Measurements from ENCODE around the gene RADIL. TPM values are rescaled to one million over a fixed set of nuclear protein-coding genes. Genes with fewer than 3 reads are reported as not detected.

Gene RADIL
- total RNA-seq, 4 donors from 2014 or later: 4.4 to 11.4 (median 8.8) TPM

DNA sequence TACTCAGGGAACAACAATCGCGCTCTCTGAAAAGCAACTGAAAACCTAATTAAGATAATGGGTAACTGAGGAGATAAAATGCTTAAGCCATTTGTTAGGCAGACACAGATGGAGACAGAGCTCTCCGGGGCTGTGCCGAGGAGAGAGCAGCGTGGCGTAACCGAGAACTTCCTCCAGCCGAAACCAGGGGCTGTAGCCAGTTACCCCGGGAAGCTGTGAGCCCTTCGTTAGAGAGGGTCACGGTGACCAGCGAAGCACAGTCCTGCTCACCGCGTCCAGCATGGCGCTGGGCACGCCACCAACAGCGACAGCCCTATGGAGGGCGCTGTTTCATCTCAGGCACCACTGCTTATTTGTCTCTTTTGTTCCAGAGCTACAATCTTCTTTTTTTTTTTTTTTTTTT is 37.8 kb downstream of the RADIL start:
- no peaks in the 10 kb centered on the region for H3K27me3 ChIP-seq
- peak; percentile 35 for ATAC-seq
- TF ChIP-seq POLR2AphosphoS5 (IDR thresholded peaks at IDR 0.05) (no peak), POLR2A (IDR thresholded peaks at IDR 0.05) (no peak), EP300 (IDR thresholded peaks at IDR 0.05) (no peak)
- TF ChIP-seq, protein P1, sequence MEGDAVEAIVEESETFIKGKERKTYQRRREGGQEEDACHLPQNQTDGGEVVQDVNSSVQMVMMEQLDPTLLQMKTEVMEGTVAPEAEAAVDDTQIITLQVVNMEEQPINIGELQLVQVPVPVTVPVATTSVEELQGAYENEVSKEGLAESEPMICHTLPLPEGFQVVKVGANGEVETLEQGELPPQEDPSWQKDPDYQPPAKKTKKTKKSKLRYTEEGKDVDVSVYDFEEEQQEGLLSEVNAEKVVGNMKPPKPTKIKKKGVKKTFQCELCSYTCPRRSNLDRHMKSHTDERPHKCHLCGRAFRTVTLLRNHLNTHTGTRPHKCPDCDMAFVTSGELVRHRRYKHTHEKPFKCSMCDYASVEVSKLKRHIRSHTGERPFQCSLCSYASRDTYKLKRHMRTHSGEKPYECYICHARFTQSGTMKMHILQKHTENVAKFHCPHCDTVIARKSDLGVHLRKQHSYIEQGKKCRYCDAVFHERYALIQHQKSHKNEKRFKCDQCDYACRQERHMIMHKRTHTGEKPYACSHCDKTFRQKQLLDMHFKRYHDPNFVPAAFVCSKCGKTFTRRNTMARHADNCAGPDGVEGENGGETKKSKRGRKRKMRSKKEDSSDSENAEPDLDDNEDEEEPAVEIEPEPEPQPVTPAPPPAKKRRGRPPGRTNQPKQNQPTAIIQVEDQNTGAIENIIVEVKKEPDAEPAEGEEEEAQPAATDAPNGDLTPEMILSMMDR (IDR thresholded peaks at IDR 0.05): no peak
- peaks cover 0 to 4% (median 0%) of the 10 kb centered on the region in 3 donors for H3K9me3 ChIP-seq
- 46 to 50% methylated on average over 12 to 15 of the region's 18 CpGs for WGBS, 2 donors (ENCODE audit: low coverage in 1 of 2)
- H3K36me3 ChIP-seq: no peaks in the 10 kb centered on the region
- no peak overlapping the region for H3K4me3 ChIP-seq
- no peaks in the 10 kb centered on the region for H3K4me1 ChIP-seq
- H3K27ac ChIP-seq: no peak overlapping the region

DNA sequence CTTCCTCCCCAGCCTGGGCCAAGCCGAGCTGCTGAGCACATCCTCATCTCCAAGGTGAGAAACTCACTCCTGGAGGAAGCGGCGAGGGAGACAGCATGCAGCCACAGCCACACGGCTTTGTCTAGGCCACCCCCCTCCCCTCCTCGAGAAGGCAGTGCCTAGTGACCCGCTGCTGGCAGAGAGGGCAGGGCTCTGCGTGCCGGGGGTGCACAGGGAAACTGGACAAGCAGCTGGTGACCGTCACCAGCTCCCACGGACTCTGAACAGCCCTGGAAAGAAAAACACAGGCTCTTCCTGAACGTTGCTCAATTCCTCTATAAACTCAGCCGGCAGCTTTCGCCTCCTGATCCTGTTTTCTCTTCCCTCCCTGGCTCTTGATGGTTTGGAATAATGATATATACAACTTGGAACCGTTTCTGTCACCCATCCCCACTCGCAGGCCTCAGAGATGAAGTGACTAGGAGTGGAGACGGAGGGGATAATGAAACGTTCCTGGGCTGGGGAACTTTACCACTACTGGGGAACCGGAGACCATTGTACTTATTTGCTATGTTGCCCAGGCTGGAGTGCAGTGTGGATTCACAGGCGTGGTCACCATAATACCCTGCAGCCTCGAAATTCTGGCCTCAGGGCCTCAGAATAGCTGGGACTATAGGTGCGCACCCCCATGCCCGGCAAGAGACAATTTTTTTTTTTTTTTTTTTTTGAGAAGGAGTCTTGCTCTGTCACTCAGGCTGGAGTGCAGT is 41.0 kb downstream of the RADIL start:
- 49% methylated on average over 15 of the region's 22 CpGs; no CpG with 5 or more reads in 1 of the 2 donors for WGBS, 2 donors (ENCODE audit: low coverage in 1 of 2)
- Histone ChIP-seq H3K36me3 (no peaks in the 10 kb centered on the region), H3K4me1 (no peaks in the 10 kb centered on the region), H3K27ac (peak overlapping the region in 3 of 4 donors; percentile 32 to 52 (median 35)), H3K4me3 (no peak overlapping the region), H3K9me3 (no peaks in the 10 kb centered on the region), H3K27me3 (no peaks in the 10 kb centered on the region)
- TF ChIP-seq POLR2A (IDR thresholded peaks at IDR 0.05): no peak
- no peak for TF ChIP-seq EP300 (IDR thresholded peaks at IDR 0.05)
- TF ChIP-seq, protein P1 (IDR thresholded peaks at IDR 0.05): no peak
- no peak for TF ChIP-seq POLR2AphosphoS5 (IDR thresholded peaks at IDR 0.05)
- ATAC-seq: peak; percentile 62

DNA sequence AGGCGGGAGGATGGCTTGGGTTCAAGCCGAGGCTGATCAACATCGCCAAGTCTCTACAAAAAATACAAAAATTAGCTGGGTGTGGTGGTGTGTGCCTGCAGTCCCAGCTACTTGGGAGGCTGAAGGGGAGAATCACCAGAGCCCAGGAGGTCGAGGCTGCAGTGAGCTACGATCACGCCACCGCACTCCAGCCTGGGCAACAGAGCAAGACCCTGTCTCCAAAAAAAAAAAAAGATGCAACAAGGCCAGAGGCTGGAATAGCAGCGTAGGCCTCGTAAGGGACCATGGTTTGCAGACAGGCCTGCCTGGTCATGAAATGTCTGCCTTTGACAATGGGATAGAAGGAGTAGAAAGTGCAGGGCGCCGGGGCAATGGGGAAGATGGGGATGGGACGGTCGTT is 41.7 kb downstream of the RADIL start:
- Histone ChIP-seq H3K36me3 (no peaks in the 10 kb centered on the region), H3K27me3 (no peaks in the 10 kb centered on the region), H3K9me3 (no peaks in the 10 kb centered on the region), H3K27ac (peak overlapping the region in 2 of 4 donors; percentile 32 to 52), H3K4me1 (peaks cover 0 to 5% (median 0%) of the 10 kb centered on the region in 3 donors), H3K4me3 (no peak overlapping the region)
- 91 to 95% methylated on average over 9 to 10 of the region's 13 CpGs for WGBS, 2 donors (ENCODE audit: low coverage in 1 of 2)
- no peak for ATAC-seq
- TF ChIP-seq POLR2AphosphoS5 (IDR thresholded peaks at IDR 0.05): no peak

DNA sequence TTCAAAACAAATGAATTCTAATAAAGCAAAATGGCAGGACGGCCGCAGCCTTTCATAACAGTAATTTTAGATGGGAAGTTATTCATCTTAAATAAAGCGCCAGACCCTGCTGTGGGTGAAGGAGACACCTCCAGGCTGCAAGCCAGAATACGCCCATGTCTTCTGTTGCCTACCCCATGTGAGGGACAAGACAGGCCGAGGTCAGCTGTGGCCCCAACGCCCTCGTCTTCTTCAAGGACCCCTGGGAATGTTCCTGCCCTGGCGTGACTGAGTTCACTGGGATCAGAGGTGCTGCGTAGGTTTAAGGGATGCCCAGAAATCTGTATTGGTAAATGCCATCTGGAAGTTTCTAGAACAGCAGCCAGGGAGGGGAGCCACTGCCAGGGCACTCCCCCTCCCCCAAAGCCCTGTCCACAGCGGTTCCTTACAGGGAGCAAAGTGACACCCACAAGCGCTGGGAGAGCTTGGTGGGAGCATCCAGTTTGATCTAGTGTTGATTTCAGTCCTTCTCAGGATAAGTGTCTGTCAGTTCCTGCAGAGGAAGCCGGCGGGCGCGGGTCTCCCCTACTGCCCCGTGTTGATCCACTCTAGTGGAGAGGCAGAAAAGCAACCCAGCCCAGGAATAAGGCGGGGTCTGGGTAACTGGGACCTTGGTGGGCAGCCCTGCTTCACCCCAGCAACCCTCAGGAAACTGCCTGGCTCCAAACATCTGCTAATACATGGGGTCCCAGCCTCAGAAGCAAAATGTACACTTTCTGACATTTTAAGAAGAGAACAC is 42.3 kb downstream of the RADIL start:
- ATAC-seq: no peak
- H3K4me1 ChIP-seq: peaks cover 0 to 6% (median 0%) of the 10 kb centered on the region in 3 donors
- WGBS, 2 donors (ENCODE audit: low coverage in 1 of 2): 90 to 100% methylated on average over 4 to 7 of the region's 17 CpGs
- H3K27ac ChIP-seq: no peak overlapping the region
- H3K4me3 ChIP-seq: no peak overlapping the region
- no peaks in the 10 kb centered on the region for H3K27me3 ChIP-seq
- no peak for TF ChIP-seq POLR2A (IDR thresholded peaks at IDR 0.05)
- TF ChIP-seq POLR2AphosphoS5 (IDR thresholded peaks at IDR 0.05): no peak
- TF ChIP-seq, protein P1 (IDR thresholded peaks at IDR 0.05): no peak
- no peak for TF ChIP-seq EP300 (IDR thresholded peaks at IDR 0.05)
- H3K9me3 ChIP-seq: no peaks in the 10 kb centered on the region
- peaks cover 0 to under 1% of the 10 kb centered on the region in 2 donors for H3K36me3 ChIP-seq

DNA sequence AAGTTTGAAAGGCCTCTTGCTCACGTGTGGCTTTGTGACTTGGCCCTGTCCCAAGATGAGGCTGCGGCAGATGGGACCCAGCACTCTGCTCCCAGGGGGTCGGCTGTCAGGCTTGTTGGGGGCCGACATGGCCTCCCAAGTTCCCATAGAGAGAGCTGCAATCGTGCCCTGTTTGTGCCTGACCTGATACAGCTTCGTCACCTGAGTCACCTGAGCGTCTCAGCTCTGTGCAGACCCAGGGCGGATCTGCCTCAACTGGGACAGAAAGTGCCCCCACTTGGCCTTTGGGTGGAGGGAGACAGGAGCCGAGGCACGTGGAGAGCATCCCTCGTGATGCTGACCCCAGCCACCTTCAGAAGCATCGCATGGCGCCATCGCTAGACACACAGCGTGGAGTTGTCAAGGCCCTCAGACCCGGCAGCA is 43.4 kb downstream of the RADIL start:
- TF ChIP-seq, protein P1 (IDR thresholded peaks at IDR 0.05): no peak
- no peak for TF ChIP-seq POLR2AphosphoS5 (IDR thresholded peaks at IDR 0.05)
- no peak for TF ChIP-seq EP300 (IDR thresholded peaks at IDR 0.05)
- no peak for TF ChIP-seq POLR2A (IDR thresholded peaks at IDR 0.05)
- ATAC-seq: no peak
- Histone ChIP-seq H3K4me3 (no peak overlapping the region), H3K4me1 (peaks cover 0 to 6% (median 0%) of the 10 kb centered on the region in 3 donors), H3K27ac (no peak overlapping the region), H3K27me3 (no peaks in the 10 kb centered on the region), H3K36me3 (peaks cover 0 to 12% of the 10 kb centered on the region in 2 donors), H3K9me3 (no peaks in the 10 kb centered on the region)
- 80% methylated on average over 1 of the region's 16 CpGs; no CpG with 5 or more reads in 1 of the 2 donors for WGBS, 2 donors (ENCODE audit: low coverage in 1 of 2)

Data from gastroesophageal sphincter (tissue), 4 donors.